Kidney epithelial cell (primary cell): Measurements from ENCODE around the gene ABCF2. TPM values are rescaled to one million over a fixed set of nuclear protein-coding genes. Genes with fewer than 3 reads are reported as not detected.

ENCODE experiments used
- DNase-seq: peaks from one replicate; pipeline ENCODE4 v3.0.0-alpha.2; 2010; ENCODE audit warnings: low read depth
- H3K27me3 ChIP-seq: 2 replicates; pipeline ENCODE4 v1.6.0; 2011; ENCODE audit warnings: low read length; ENCODE audit not compliant: control insufficient read depth, insufficient read depth
- H3K36me3 ChIP-seq: 2 replicates; pipeline ENCODE4 v1.5.1; 2011; ENCODE audit warnings: low read length; ENCODE audit not compliant: control insufficient read depth, insufficient read depth
- H3K4me3 ChIP-seq: 2 replicates; pipeline ENCODE4 v1.5.1; 2011; ENCODE audit warnings: low read depth, mild to moderate bottlenecking, control low read depth, low read length
- total RNA-seq: library from RNA; depleted of rRNA; stranded (reverse); fragments of >200 nt; gene quantifications from 2 replicates; pipeline ENCODE4 v1.2.3, GENCODE V29; 2015
- TF ChIP-seq, protein P1 (sequence below): IDR thresholded peaks from 2 replicates; pipeline ENCODE4 v1.5.1; 2011; ENCODE audit warnings: mild to moderate bottlenecking, moderate library complexity, low read length, control low read depth, inconsistent platforms; ENCODE audit not compliant: insufficient read depth, poor library complexity, severe bottlenecking

ABCF2 gene
- total RNA-seq, 1 donor from 2014 or later = 75.4 TPM

DNA sequence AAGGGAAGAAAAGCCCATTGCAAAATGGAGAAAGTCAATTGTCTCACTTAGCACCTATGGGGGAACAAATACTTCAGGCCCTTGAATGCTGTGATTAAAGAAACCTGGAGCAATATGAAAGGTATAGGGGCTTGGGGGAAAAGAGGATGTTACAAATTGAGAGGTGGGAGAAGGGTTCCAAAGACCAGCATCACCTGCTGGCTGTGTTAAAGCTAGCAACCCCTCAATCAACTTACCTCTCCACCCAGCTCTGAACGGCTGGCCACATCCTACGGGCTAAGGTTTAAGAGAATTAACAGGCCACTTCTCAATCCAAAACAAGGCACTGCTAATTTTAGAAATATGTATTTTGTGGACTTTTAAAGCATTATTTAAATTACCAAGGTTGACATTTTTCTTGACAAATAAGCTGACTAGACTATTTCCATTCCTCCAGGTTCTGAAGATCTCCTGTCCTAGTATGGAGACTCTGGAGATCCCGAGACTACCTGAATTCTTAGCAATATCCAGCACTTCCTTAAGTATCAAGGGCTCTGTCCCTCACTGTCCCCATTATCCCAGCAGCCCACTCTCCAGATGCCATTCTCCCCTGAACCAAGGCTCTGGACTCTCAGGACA, 15.7 kb downstream of the ABCF2 start:
- Histone ChIP-seq H3K4me3 (no peak overlapping the region), H3K27me3 (peaks cover 2% of the 10 kb centered on the region), H3K36me3 (no peaks in the 10 kb centered on the region)
- DNase-seq = no peak
- TF ChIP-seq, protein P1, sequence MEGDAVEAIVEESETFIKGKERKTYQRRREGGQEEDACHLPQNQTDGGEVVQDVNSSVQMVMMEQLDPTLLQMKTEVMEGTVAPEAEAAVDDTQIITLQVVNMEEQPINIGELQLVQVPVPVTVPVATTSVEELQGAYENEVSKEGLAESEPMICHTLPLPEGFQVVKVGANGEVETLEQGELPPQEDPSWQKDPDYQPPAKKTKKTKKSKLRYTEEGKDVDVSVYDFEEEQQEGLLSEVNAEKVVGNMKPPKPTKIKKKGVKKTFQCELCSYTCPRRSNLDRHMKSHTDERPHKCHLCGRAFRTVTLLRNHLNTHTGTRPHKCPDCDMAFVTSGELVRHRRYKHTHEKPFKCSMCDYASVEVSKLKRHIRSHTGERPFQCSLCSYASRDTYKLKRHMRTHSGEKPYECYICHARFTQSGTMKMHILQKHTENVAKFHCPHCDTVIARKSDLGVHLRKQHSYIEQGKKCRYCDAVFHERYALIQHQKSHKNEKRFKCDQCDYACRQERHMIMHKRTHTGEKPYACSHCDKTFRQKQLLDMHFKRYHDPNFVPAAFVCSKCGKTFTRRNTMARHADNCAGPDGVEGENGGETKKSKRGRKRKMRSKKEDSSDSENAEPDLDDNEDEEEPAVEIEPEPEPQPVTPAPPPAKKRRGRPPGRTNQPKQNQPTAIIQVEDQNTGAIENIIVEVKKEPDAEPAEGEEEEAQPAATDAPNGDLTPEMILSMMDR = no peak

DNA sequence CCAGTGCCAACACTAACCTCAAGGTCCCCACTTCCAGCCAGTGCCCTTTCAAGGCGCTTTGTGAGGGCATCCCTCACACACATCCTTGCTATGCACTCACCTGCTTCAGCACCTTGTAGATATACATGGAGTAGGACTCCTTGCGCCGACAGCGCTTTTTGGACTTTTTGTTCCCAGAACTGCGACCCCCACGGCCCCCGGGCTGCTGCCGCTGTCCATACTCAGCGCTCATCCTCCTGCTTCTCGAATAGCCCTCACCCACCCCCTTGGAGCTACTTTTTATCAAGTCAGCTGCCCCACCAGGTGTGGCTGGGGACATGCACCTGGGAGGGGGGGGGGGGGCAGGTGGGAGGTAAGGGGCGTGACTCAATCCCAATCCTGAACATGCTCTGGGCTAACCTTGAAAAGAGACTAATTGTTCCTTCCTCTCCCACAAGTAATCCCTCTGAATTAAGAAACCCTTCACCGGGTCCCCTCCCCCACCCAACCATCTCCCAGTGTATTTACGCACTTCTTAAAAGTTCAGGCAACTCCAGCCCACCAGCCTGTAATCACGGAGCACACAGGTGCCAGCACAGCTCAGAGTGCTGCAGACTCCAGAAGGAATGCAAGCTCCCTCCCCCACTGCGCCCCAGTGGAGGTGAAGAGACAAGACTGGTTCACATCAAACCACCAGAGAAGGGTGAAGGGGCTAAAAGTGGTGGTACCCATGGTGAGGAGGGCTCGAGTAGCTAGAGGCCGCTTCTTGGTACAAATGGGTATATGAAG, 16.7 kb downstream of the ABCF2 start, which contains the start of gene H2BK1:
Gene H2BK1, minus strand, starts transcription at position 402 of the 768 bp plus-strand sequence. Its CDS starts 170 bp downstream, at position 232.
- TF ChIP-seq, protein P1 = no peak
- Histone ChIP-seq H3K36me3 (no peaks in the 10 kb centered on the region), H3K4me3 (no peak within 1 kb of the TSS), H3K27me3 (peaks cover 6% of the 10 kb centered on the region)
- no peak for DNase-seq

DNA sequence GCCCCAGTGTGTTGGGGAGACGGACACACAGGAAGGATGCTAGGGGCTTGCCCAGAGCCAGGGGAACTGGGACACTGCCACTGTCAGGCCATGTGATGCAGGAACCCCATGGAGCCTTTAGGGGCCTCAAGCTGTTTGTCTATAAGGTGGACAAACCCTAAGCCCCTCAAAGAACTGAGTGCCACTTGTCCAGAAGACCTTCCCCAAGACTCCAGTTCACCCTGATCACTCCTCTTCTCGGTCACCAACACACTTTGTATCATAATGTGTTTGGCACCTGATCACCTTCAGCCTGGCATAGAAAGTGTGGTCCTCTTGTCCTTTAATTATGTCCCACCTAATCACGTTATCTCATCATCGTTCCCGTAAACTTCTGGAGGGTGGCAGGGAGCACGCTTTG, 17.4 kb downstream of the ABCF2 start:
- H3K27me3 ChIP-seq = peaks cover 13% of the 10 kb centered on the region
- H3K36me3 ChIP-seq = no peaks in the 10 kb centered on the region
- TF ChIP-seq, protein P1 = no peak
- H3K4me3 ChIP-seq = no peak overlapping the region
- DNase-seq = no peak

DNA sequence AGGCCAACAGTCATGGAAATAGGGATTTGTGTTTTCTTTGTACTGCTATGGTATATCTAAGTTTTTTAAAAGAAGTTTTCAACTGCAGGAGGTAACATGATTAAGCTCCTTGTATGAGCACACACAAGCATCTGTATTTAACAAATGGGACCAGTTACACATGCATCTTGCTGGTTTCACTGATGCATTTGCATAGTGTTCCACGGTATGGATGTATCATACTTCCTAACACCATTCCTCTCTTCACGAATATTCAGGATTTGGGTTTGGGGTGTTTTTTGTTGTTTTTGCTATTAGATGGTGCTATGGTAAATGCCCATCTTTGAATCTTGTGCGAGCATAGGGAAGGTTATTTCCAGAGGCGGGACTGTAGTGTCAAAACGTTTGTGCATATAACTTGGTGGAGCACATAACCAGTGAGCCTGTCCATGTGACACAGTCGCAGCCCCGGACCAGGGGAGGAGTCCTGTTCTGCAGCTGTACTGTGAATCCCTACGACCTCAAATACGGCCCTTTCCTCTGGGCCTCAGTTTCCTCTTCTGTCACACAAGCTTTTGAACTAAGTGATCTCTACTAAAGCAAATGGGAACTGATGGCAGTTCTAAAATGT, 18.6 kb downstream of the ABCF2 start:
- H3K4me3 ChIP-seq = no peak overlapping the region
- TF ChIP-seq, protein P1 = no peak
- DNase-seq = no peak
- H3K27me3 ChIP-seq = peaks cover 19% of the 10 kb centered on the region
- H3K36me3 ChIP-seq = no peaks in the 10 kb centered on the region

DNA sequence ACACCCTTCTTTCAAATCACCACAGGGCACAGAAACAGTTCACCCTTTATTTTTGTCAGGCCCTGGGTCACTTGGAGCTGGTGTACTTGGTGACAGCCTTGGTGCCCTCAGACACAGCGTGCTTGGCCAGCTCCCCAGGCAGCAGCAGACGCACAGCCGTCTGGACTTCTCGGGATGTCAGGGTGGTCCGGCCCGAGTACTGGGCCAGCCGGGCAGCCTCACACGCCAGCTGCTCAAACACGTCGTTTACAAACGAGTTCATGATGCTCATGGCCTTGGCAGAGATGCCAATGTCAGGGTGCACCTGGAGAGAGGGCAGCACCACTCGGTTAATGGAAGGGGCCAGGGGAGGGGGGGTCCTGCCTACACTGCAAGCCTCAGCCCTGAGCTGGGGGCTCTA, 19.2 kb downstream of the ABCF2 start:
- no peak for DNase-seq
- H3K27me3 ChIP-seq = peaks cover 19% of the 10 kb centered on the region
- TF ChIP-seq, protein P1 = no peak
- H3K36me3 ChIP-seq = no peaks in the 10 kb centered on the region
- H3K4me3 ChIP-seq = no peak overlapping the region
